ENCODE measurements around the gene ZSCAN5A.

DNA sequence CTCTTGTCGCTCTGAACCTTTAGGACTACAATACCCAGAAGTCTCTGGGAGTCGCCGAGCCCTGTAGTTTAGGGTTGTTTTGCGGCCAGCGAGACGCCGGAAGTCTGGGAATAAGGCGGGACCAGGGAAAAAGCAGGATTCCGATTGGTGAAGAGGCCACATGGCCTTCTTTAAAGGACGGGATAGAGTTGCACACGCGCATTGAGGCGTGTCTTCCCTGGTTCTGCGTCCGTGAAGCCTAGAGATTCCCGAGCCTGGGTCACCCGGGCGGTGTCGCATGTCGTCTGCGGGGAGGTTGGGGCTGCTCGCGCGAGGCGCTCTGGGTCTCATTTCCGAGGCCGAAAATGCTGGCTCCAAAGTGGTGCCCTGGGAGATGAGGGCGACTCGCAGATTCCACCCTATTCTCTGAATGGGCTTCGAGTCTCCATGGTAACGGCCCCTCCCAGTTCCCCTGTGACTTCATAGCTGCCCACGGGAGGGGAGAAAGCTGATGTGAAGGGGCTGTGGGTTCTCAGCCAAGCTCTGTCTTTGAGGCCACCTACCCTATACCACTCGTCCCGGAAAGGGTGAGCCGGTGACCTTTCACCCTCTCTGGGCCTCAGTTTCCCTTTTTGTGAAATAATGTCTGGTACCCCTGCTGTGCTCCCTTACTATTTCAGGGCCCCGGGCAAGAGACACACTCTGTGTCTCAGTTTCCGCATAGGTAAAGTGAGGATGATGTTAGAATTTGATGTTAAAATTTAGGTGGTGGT lies 614 bp upstream of the ZSCAN5A start:
- TF ChIP-seq, protein P1, sequence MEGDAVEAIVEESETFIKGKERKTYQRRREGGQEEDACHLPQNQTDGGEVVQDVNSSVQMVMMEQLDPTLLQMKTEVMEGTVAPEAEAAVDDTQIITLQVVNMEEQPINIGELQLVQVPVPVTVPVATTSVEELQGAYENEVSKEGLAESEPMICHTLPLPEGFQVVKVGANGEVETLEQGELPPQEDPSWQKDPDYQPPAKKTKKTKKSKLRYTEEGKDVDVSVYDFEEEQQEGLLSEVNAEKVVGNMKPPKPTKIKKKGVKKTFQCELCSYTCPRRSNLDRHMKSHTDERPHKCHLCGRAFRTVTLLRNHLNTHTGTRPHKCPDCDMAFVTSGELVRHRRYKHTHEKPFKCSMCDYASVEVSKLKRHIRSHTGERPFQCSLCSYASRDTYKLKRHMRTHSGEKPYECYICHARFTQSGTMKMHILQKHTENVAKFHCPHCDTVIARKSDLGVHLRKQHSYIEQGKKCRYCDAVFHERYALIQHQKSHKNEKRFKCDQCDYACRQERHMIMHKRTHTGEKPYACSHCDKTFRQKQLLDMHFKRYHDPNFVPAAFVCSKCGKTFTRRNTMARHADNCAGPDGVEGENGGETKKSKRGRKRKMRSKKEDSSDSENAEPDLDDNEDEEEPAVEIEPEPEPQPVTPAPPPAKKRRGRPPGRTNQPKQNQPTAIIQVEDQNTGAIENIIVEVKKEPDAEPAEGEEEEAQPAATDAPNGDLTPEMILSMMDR (conservative IDR thresholded peaks at IDR 0.05; ENCODE audit: low read length): no peak
- no peak for TF ChIP-seq EZH2phosphoT487 (IDR thresholded peaks at IDR 0.05; ENCODE audit: borderline replicate concordance, low read depth, low read length)

Measured in OCI-LY7 (cell line).